OCI-M2 (cell line): Measurements from ENCODE around the gene CLSTN3.

Experiments used
- DNase-seq: peaks from one replicate; lab custom pipeline; 2025; ENCODE audit not compliant: unreplicated experiment; lab: John Stamatoyannopoulos, UW

Gene CLSTN3

GRCh38 chr12:7188562-7189397, 58.6 kb downstream of the CLSTN3 start:
- no peak for DNase-seq

DNA sequence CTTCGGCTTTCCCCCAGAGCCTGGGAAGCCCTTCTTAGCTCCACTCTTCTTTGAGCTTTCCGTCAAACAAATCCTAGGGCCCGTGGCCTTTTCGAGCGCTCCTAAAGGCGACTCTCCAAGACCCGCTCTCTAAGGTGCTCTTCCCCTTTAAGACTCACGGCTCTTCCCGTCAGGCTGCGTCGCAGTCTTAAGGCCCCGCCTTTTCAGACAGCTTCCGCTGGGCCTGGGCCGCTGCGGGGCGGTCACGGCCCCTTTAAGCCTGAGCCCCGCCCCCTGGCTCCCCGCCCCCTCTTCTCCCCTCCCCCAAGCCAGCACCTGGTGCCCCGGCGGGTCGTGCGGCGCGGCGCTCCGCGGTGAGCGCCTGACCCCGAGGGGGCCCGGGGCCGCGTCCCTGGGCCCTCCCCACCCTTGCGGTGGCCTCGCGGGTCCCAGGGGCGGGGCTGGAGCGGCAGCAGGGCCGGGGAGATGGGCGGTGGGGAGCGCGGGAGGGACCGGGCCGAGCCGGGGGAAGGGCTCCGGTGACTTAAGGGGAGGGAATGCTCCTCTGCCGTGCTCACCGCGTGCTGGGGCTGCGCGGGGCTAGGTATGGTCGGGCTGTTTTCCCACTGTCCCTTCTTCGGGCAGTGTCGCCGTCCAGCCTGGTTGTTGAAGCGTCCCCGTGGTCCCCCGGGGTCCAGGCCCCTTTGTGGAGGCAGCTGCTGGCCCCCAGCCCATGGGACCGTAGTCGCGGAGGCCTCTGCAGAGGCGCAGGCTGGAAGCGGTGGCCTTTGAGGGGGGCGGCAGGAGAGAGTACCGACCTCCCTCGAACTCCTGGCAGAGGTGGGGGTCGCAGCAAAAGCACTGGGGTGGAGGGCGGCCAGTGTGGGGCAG, 59.5 kb downstream of the CLSTN3 start, which contains the start of gene PEX5:
TSS of gene PEX5 (plus strand) at position 289 of the 870 bp plus-strand sequence. CDS start 692 bp downstream, outside the sequence.
- peak; percentile 29 for DNase-seq

GRCh38 chr12:7190268-7191055, 60.3 kb downstream of the CLSTN3 start:
- DNase-seq, result no peak

GRCh38 chr12:7193674-7194073, 63.5 kb downstream of the CLSTN3 start:
- DNase-seq, result no peak

GRCh38 chr12:7197841-7198240, 67.7 kb downstream of the CLSTN3 start:
- no peak for DNase-seq

DNA sequence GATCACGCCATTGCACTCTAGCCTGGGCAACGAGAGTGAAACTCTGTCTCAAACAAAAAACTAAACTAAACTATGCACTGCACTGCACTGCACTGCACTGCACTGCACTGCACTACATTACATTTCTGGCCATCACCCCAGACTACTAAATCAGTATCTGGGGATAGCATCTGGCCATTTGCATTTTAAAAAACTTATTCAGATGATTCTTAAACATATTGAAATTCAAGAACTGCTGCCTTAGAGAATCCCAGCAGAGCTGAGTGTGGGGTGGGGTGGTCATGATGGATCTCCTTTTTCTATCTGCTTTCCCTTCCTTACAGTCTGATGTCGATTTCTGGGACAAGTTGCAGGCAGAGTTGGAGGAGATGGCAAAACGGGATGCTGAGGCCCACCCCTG, 72.9 kb downstream of the CLSTN3 start:
- DNase-seq, result no peak

DNA sequence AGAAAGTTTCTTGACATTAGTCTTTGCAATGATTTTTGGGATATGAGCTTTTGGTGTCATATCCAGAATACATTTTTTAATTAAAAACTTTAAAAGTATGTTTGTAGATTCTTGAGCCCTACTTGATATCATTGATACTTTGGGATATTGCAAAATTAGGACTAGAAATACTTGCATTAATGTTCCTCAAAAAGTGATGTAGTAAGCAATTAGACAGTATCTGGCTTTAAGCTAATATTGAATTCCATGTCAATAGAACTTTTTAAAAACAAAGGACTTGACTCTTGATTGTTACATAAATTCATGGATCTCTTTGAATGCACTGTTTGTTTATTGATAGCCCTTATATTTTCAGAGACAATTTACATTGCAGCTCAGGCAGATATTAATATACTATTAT, 74.9 kb downstream of the CLSTN3 start:
- no peak for DNase-seq

DNA sequence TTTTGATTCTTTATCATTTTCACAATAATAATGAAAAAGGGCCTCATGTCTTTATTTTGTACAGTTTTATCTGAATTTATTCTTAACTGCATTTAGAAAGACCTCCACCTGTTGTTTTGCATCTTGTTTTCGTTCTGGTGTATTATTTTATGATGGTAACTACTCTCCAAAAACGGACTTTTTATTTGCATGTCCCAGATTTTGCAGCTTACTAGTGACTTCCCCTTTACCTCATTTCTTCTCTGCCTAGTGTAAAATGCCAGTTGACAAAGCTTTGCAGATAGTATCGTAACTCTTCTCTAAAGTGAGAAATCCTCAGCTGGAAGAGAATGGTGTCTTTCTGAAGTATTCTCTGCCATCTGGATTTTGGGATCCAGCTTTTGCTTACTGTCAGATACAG, 76.5 kb downstream of the CLSTN3 start:
- no peak for DNase-seq

DNA sequence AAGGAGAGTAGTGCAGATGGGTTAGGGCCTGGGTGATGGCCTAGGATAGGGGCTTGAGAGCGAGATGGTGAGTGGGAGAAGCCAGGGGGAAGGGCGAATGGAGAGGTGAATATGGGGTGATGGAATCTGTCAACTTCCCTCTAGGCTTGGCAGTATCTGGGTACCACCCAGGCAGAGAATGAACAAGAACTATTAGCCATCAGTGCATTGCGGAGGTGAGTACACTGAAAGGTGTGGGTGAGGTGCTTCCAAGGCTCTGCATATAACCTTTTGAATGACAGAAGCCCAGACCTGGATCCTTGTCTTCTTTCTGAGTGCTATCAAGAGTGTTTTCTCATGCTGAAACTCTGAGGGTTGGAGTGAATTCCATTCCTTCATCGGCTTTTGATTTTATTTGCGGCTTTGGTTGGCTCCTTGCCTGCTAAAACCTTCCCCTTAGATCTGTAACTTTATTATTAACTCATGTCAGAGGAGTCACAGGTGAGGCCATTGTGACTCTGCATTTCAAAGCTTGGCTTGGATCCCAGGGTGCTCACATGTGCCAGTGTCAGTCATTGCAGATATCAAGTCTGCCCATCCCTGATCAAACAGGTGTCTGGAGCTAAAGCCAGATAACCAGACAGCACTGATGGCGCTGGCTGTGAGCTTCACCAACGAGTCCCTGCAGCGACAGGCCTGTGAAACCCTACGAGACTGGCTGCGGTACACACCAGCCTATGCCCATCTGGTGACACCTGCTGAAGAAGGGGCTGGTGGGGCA, 77.9 kb downstream of the CLSTN3 start:
- no peak for DNase-seq
